HepG2 (cell line): ENCODE measurements around the gene TJAP1. TPM values are rescaled to one million over a fixed set of nuclear protein-coding genes. Genes with fewer than 3 reads are reported as not detected.

Experiments used
- ATF7-NPFF ChIP-seq: sonication (generic); formaldehyde crosslinking; IDR thresholded peaks from 2 replicates; pipeline ENCODE4 v1.8.1; 2023; ENCODE audit warnings: mild to moderate bottlenecking, low read depth, missing genetic modification reagents, moderate library complexity
- CBFB ChIP-seq: sonication (generic); formaldehyde crosslinking; IDR thresholded peaks from 2 replicates; pipeline ENCODE4 v1.4.0; 2020; ENCODE audit warnings: missing genetic modification reagents
- DR1 ChIP-seq: sonication (generic); formaldehyde crosslinking; IDR thresholded peaks from 2 replicates; pipeline ENCODE4 v1.8.0; 2021; ENCODE audit warnings: mild to moderate bottlenecking, missing genetic modification reagents, inconsistent platforms
- DZIP1 ChIP-seq: sonication (generic); formaldehyde crosslinking; IDR thresholded peaks from 2 replicates; pipeline ENCODE4 v1.5.0; 2020; ENCODE audit warnings: mild to moderate bottlenecking, missing genetic modification reagents
- ESRRA ChIP-seq: sonication (generic); formaldehyde crosslinking; IDR thresholded peaks from 2 replicates; pipeline ENCODE4 v1.5.1; 2020; ENCODE audit warnings: mild to moderate bottlenecking, low read depth, missing genetic modification reagents
- ETV6 ChIP-seq: sonication (generic); formaldehyde crosslinking; conservative IDR thresholded peaks from 2 replicates; pipeline ENCODE4 v1.4.0; 2020; ENCODE audit warnings: missing genetic modification reagents
- FLYWCH1 ChIP-seq: sonication (generic); formaldehyde crosslinking; IDR thresholded peaks from 2 replicates; pipeline ENCODE4 v1.8.1; 2023; ENCODE audit warnings: mild to moderate bottlenecking, missing genetic modification reagents
- HES4 ChIP-seq: sonication (generic); formaldehyde crosslinking; IDR thresholded peaks from 2 replicates; pipeline ENCODE4 v1.9.0; 2021; ENCODE audit warnings: mild to moderate bottlenecking, missing genetic modification reagents, borderline replicate concordance
- RFX1 ChIP-seq: fragments of 450-650 bp; IDR thresholded peaks from 2 replicates; pipeline ENCODE4 v1.6.1; 2017
- SIN3A ChIP-seq: IDR thresholded peaks from 2 replicates; pipeline ENCODE4 v1.6.1; 2011; ENCODE audit warnings: low read depth, mild to moderate bottlenecking, control low read depth, low read length, borderline replicate concordance
- SKIL ChIP-seq: sonication (generic); formaldehyde crosslinking; IDR thresholded peaks from 2 replicates; pipeline ENCODE4 v1.8.0; 2022; ENCODE audit warnings: missing genetic modification reagents, mild to moderate bottlenecking, moderate library complexity, borderline replicate concordance
- SP1 ChIP-seq, 2 experiments: fragments of 450-650 bp in 1 of 2; sonication (generic) in 1 of 2; formaldehyde crosslinking in 1 of 2; IDR thresholded peaks; 2 replicates each; pipeline versions ENCODE4 v1.4.0 to v1.6.1; 2016 to 2020; ENCODE audit warnings: missing genetic modification reagents in 1 of 2
- YEATS2 ChIP-seq: sonication (generic); formaldehyde crosslinking; IDR thresholded peaks from 2 replicates; pipeline ENCODE4 v1.4.0; 2020; ENCODE audit warnings: missing genetic modification reagents, borderline replicate concordance
- ZNF296 ChIP-seq: sonication (generic); formaldehyde crosslinking; conservative IDR thresholded peaks from 2 replicates; pipeline ENCODE4 v1.5.0; 2020; ENCODE audit warnings: mild to moderate bottlenecking, missing genetic modification reagents
- ZNF33B ChIP-seq: sonication (generic); formaldehyde crosslinking; IDR thresholded peaks from 2 replicates; pipeline ENCODE4 v1.5.1; 2020; ENCODE audit warnings: mild to moderate bottlenecking, missing genetic modification reagents
- ZNF550 ChIP-seq: sonication (generic); formaldehyde crosslinking; IDR thresholded peaks from 2 replicates; pipeline ENCODE4 v1.4.0; 2020; ENCODE audit warnings: mild to moderate bottlenecking, missing genetic modification reagents, borderline replicate concordance
- ZNF563 ChIP-seq: sonication (generic); formaldehyde crosslinking; IDR thresholded peaks from 2 replicates; pipeline ENCODE4 v1.8.0; 2022; ENCODE audit warnings: mild to moderate bottlenecking, moderate library complexity, missing genetic modification reagents
- ZNF792 ChIP-seq: IDR thresholded peaks from 2 replicates; pipeline ENCODE4 v1.6.1; 2016
- ZSCAN30 ChIP-seq: sonication (generic); formaldehyde crosslinking; IDR thresholded peaks from 2 replicates; pipeline ENCODE4 v1.5.0; 2020; ENCODE audit warnings: mild to moderate bottlenecking, missing genetic modification reagents
- polyA plus RNA-seq, 8 experiments: library from polyadenylated mRNA; depleted of rRNA in 3 of 8; stranded (reverse) in 7 of 8; unstranded in 1 of 8; fragments of >200 nt; fragmentation: Illumina TruSeq in 4 of 8; extraction: Trizol in 4 of 8; gene quantifications; 2 replicates each; pipeline versions ENCODE4 v1.2.1 to v1.2.3, GENCODE V29; 2011 to 2016; ENCODE audit warnings: low read depth in 4 of 8, missing spikeins in 1 of 8, mixed read lengths in 1 of 8; ENCODE audit not compliant: insufficient read depth in 1 of 8
- total RNA-seq, 5 experiments: library from RNA; depleted of rRNA; stranded (reverse); fragments of >200 nt; fragmentation: Illumina TruSeq; extraction: Trizol; gene quantifications; 2 replicates each; pipeline ENCODE4 v1.2.3, GENCODE V29; 2016; ENCODE audit warnings: low read depth in 1 of 5
- TF ChIP-seq, protein P1 (sequence below): sonication (generic); formaldehyde crosslinking; IDR thresholded peaks from 2 replicates; pipeline ENCODE4 v1.4.0; 2020; ENCODE audit warnings: mild to moderate bottlenecking, missing genetic modification reagents, borderline replicate concordance

Gene TJAP1
- total and polyA plus RNA-seq, 2 of the 13 experiments (the other 11 are each of a cell fraction or from before 2014, with no cell fraction given) = 15.7 to 41.6 TPM

DNA sequence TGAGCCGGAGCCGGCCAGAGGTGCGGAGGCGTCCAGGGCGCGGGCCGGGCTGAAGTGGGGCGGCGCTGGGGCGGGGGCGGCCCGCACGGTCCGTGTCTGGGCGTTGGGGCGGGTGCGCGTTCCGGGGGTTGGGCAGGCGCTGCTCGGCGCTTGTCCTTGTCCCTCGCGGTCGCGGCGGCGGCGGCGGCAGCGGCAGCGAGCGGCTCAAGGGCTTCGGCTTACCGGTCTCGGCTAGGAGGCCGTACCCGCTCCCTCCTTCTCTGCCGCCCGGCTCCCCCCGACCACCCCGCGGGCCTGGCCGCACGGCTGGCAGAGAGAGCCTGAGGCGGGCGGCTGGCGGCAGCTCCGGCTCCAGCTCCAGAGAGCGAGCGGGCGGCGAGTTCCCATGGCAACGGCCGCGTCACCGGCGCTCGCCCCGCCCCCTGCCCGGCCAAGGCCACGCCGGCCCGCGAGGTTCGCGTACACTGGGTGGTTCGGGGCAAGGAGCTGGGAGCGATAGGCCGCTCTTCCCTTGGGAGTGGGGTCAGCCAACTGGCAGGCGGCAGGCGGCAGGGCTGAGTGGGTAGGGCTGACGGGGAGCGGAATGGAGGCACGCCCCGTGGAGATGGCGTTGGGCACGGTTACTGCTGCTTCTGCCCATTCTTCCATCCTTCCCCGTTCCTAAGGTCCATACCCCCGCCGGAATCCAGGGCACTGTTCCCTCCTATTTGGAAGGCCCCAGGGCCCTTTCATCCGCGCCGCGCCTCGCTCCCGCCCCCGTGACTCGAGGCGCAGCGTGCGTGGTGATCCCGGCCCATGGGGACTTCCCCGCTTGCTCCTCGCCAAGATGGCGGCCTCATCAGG, 32.8 kb downstream of the TJAP1 start, which contains the start of gene LRRC73 (continued):
- TF ChIP-seq ESRRA (CRISPR knock-in tag) = no peak
- TF ChIP-seq RFX1 = peak; percentile 95
- TF ChIP-seq ZNF550 = no peak
- TF ChIP-seq, protein P1, sequence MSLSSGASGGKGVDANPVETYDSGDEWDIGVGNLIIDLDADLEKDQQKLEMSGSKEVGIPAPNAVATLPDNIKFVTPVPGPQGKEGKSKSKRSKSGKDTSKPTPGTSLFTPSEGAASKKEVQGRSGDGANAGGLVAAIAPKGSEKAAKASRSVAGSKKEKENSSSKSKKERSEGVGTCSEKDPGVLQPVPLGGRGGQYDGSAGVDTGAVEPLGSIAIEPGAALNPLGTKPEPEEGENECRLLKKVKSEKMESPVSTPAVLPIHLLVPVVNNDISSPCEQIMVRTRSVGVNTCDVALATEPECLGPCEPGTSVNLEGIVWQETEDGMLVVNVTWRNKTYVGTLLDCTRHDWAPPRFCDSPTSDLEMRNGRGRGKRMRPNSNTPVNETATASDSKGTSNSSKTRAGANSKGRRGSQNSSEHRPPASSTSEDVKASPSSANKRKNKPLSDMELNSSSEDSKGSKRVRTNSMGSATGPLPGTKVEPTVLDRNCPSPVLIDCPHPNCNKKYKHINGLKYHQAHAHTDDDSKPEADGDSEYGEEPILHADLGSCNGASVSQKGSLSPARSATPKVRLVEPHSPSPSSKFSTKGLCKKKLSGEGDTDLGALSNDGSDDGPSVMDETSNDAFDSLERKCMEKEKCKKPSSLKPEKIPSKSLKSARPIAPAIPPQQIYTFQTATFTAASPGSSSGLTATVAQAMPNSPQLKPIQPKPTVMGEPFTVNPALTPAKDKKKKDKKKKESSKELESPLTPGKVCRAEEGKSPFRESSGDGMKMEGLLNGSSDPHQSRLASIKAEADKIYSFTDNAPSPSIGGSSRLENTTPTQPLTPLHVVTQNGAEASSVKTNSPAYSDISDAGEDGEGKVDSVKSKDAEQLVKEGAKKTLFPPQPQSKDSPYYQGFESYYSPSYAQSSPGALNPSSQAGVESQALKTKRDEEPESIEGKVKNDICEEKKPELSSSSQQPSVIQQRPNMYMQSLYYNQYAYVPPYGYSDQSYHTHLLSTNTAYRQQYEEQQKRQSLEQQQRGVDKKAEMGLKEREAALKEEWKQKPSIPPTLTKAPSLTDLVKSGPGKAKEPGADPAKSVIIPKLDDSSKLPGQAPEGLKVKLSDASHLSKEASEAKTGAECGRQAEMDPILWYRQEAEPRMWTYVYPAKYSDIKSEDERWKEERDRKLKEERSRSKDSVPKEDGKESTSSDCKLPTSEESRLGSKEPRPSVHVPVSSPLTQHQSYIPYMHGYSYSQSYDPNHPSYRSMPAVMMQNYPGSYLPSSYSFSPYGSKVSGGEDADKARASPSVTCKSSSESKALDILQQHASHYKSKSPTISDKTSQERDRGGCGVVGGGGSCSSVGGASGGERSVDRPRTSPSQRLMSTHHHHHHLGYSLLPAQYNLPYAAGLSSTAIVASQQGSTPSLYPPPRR (CRISPR knock-in tag) = 0 out of 2 replicates have a peak, but pooled peaks have one; percentile 39
- TF ChIP-seq ETV6 = no peak
- peak; percentile 87 for TF ChIP-seq SIN3A
- no peak for TF ChIP-seq ZNF296 (CRISPR knock-in tag)
- no peak for TF ChIP-seq FLYWCH1 (CRISPR knock-in tag)
- peak; percentile 96; the same call in 1 of the 2 replicates for TF ChIP-seq DZIP1 (CRISPR knock-in tag)
- TF ChIP-seq ZSCAN30 (CRISPR knock-in tag) = no peak
- TF ChIP-seq HES4 (CRISPR knock-in tag) = peak; percentile 56; the same call in 1 of the 2 replicates
- no peak for TF ChIP-seq SP1 (IDR thresholded peaks at IDR 0.05)
- TF ChIP-seq SP1 (CRISPR knock-in tag; IDR thresholded peaks at IDR 0.05) = peak; percentile 91
- no peak for TF ChIP-seq CBFB (CRISPR knock-in tag)
- 0 out of 2 replicates have a peak, but pooled peaks have one; percentile 66 for TF ChIP-seq ZNF33B
- no peak for TF ChIP-seq SKIL (CRISPR knock-in tag)
- TF ChIP-seq YEATS2 (CRISPR knock-in tag) = no peak
- TF ChIP-seq ZNF792 (CRISPR knock-in tag) = no peak
- peak; percentile 70; the same call in 1 of the 2 replicates for TF ChIP-seq ZNF563
- TF ChIP-seq ATF7-NPFF (CRISPR knock-in tag) = peak; percentile 58; the same call in 1 of the 2 replicates
- TF ChIP-seq DR1 (CRISPR knock-in tag) = peak; percentile 67; the same call in 1 of the 2 replicates
